ENCODE measurements around the gene GPR26. TPM values are rescaled to one million over a fixed set of nuclear protein-coding genes. Genes with fewer than 3 reads are reported as not detected.

The GPR26 gene
- total and polyA plus RNA-seq, 2 donors (not counting 1 experiment from before 2014, with no cell fraction given), result not detected

GRCh38 chr10:123683865-123684264, 17.7 kb downstream of the GPR26 start:
- intact Hi-C loops (cut with micrococcal nuclease), result no loop called here
- Mint-ChIP-seq H3K9me3 (ENCODE audit: insufficient read depth) (no peaks in the 10 kb centered on the region), H3K4me3 (no peak overlapping the region), H3K27ac (no peak overlapping the region), H3K27me3 (peaks cover 23% of the 10 kb centered on the region), H3K4me1 (no peaks in the 10 kb centered on the region)
- ChIA-PET POLR2A (no interaction called here), CTCF (no interaction called here)
- ATAC-seq (ENCODE audit: low read depth), result no peak
- TF ChIP-seq, protein P1, sequence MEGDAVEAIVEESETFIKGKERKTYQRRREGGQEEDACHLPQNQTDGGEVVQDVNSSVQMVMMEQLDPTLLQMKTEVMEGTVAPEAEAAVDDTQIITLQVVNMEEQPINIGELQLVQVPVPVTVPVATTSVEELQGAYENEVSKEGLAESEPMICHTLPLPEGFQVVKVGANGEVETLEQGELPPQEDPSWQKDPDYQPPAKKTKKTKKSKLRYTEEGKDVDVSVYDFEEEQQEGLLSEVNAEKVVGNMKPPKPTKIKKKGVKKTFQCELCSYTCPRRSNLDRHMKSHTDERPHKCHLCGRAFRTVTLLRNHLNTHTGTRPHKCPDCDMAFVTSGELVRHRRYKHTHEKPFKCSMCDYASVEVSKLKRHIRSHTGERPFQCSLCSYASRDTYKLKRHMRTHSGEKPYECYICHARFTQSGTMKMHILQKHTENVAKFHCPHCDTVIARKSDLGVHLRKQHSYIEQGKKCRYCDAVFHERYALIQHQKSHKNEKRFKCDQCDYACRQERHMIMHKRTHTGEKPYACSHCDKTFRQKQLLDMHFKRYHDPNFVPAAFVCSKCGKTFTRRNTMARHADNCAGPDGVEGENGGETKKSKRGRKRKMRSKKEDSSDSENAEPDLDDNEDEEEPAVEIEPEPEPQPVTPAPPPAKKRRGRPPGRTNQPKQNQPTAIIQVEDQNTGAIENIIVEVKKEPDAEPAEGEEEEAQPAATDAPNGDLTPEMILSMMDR (IDR thresholded peaks at IDR 0.05), result no peak
- TF ChIP-seq EZH2 (IDR thresholded peaks at IDR 0.05; ENCODE audit: borderline replicate concordance, insufficient read depth, low read depth, low read length, poor library complexity, severe bottlenecking), result no peak
- H3K4me3 ChIP-seq (ENCODE audit: control extremely low read depth in 1 of 5, extremely low read depth in 1 of 5, insufficient read depth in 1 of 5, low read depth in 2 of 5, low read length in 4 of 5), result no peak overlapping the region
- H3K9me3 ChIP-seq (ENCODE audit: control extremely low read depth in 1 of 3, control insufficient read depth in 2 of 3, insufficient read depth in 1 of 3, low read length in 2 of 3), result no peaks in the 10 kb centered on the region
- DNase-seq, result no peak
- no peak overlapping the region for H3K9ac ChIP-seq (ENCODE audit: low read length)
- H4K20me1 ChIP-seq (ENCODE audit: control insufficient read depth, insufficient read depth, low read length, poor library complexity, severe bottlenecking), result no peaks in the 10 kb centered on the region
- peaks cover 0 to 4% (median 0%) of the 10 kb centered on the region in 4 experiments for H3K27me3 ChIP-seq (replicated peaks in 1 of 4; ENCODE audit: control extremely low read depth in 1 of 4, control insufficient read depth in 3 of 4, insufficient read depth in 4 of 4, low read length in 3 of 4)
- no peaks in the 10 kb centered on the region for H3K4me1 ChIP-seq (ENCODE audit: control insufficient read depth in 2 of 2, insufficient read depth in 2 of 2, low read length in 2 of 2)
- H3K36me3 ChIP-seq (replicated peaks in 1 of 2; ENCODE audit: control extremely low read depth in 1 of 2, control insufficient read depth in 1 of 2, extremely low read depth in 1 of 2, insufficient read depth in 2 of 2, low read length in 1 of 2), result no peaks in the 10 kb centered on the region
- H3K79me2 ChIP-seq (ENCODE audit: control insufficient read depth, insufficient read depth, low read length), result no peaks in the 10 kb centered on the region
- no peak overlapping the region for H3K27ac ChIP-seq (ENCODE audit: low read length in 2 of 2)
- WGBS (ENCODE audit: insufficient coverage), result 76% methylated on average over 7 of the region's 8 CpGs
- H2AFZ ChIP-seq (ENCODE audit: insufficient read depth, low read depth, low read length, poor library complexity, severe bottlenecking), result no peak overlapping the region
- no peak overlapping the region for H3K4me2 ChIP-seq (replicated peaks; ENCODE audit: low read depth, low read length, poor library complexity, severe bottlenecking)

- no peaks in the 10 kb centered on the region for H3K79me2 ChIP-seq (ENCODE audit: control insufficient read depth, insufficient read depth, low read length)
- H3K9me3 ChIP-seq (ENCODE audit: control extremely low read depth in 1 of 3, control insufficient read depth in 2 of 3, insufficient read depth in 1 of 3, low read length in 2 of 3), result no peaks in the 10 kb centered on the region
- Mint-ChIP-seq H3K4me1 (no peaks in the 10 kb centered on the region), H3K27ac (no peak overlapping the region), H3K27me3 (peaks cover 16% of the 10 kb centered on the region), H3K4me3 (no peak overlapping the region), H3K9me3 (ENCODE audit: insufficient read depth) (no peaks in the 10 kb centered on the region)
- peaks cover 0 to 4% (median 0%) of the 10 kb centered on the region in 4 experiments for H3K27me3 ChIP-seq (replicated peaks in 1 of 4; ENCODE audit: control extremely low read depth in 1 of 4, control insufficient read depth in 3 of 4, insufficient read depth in 4 of 4, low read length in 3 of 4)
- no peak overlapping the region for H3K27ac ChIP-seq (ENCODE audit: low read length in 2 of 2)
- DNase-seq (no peak), ATAC-seq (ENCODE audit: low read depth) (no peak)
- intact Hi-C loops (cut with micrococcal nuclease), result no loop called here
- H3K4me1 ChIP-seq (ENCODE audit: control insufficient read depth in 2 of 2, insufficient read depth in 2 of 2, low read length in 2 of 2), result no peaks in the 10 kb centered on the region
- TF ChIP-seq, protein P1 (IDR thresholded peaks at IDR 0.05), result no peak
- TF ChIP-seq EZH2 (IDR thresholded peaks at IDR 0.05; ENCODE audit: borderline replicate concordance, insufficient read depth, low read depth, low read length, poor library complexity, severe bottlenecking), result no peak
- H3K9ac ChIP-seq (ENCODE audit: low read length), result no peak overlapping the region
- no peak overlapping the region for H2AFZ ChIP-seq (ENCODE audit: insufficient read depth, low read depth, low read length, poor library complexity, severe bottlenecking)
- ChIA-PET CTCF (no interaction called here), POLR2A (no interaction called here)
- 84% methylated on average over 12 of the region's 12 CpGs for WGBS (ENCODE audit: insufficient coverage)
- no peaks in the 10 kb centered on the region for H4K20me1 ChIP-seq (ENCODE audit: control insufficient read depth, insufficient read depth, low read length, poor library complexity, severe bottlenecking)
- H3K4me3 ChIP-seq (ENCODE audit: control extremely low read depth in 1 of 5, extremely low read depth in 1 of 5, insufficient read depth in 1 of 5, low read depth in 2 of 5, low read length in 4 of 5), result no peak overlapping the region
- no peaks in the 10 kb centered on the region for H3K36me3 ChIP-seq (replicated peaks in 1 of 2; ENCODE audit: control extremely low read depth in 1 of 2, control insufficient read depth in 1 of 2, extremely low read depth in 1 of 2, insufficient read depth in 2 of 2, low read length in 1 of 2)
- H3K4me2 ChIP-seq (replicated peaks; ENCODE audit: low read depth, low read length, poor library complexity, severe bottlenecking), result no peak overlapping the region
These were observed 19.1 kb downstream of the GPR26 start for GRCh38 chr10:123685260-123685659.

Data from B cell (primary cell).